Hindlimb muscle (tissue), 1 donor: ENCODE results near the gene PTK6. TPM values are rescaled to one million over a fixed set of nuclear protein-coding genes. Genes with fewer than 3 reads are reported as not detected.
"Not testable (repeated sequence)": the region's sequence is repeated elsewhere in the genome, so short reads cannot be mapped to it uniquely, and the experiment has no call there.

Source experiments
- DNase-seq: peaks from one replicate; pipeline ENCODE4 v3.0.0-alpha.2; 2013
- polyA plus RNA-seq: library from polyadenylated mRNA; unstranded; fragments of 120-200 nt; gene quantifications from one replicate; pipeline ENCODE4 v1.2.1, GENCODE V29; 2013; ENCODE audit not compliant: insufficient read length

Gene PTK6
- polyA plus RNA-seq, 1 donor, result 0.41 TPM

GRCh38 chr20:63493563-63494020, 43.6 kb downstream of the PTK6 start:
- no peak for DNase-seq

- DNase-seq, result no peak
Measured at GRCh38 chr20:63492982-63493381, 44.2 kb downstream of the PTK6 start.

GRCh38 chr20:63492518-63492917, 44.7 kb downstream of the PTK6 start:
- DNase-seq, result no peak

- no peak for DNase-seq
Measured at GRCh38 chr20:63491635-63492230, 45.4 kb downstream of the PTK6 start.

- DNase-seq, result no peak
Measured at GRCh38 chr20:63491078-63491477, 46.1 kb downstream of the PTK6 start.

- DNase-seq, result no peak
Measured at GRCh38 chr20:63490416-63490815, 46.8 kb downstream of the PTK6 start.

- DNase-seq, result no peak
Measured at GRCh38 chr20:63488315-63489251, 48.6 kb downstream of the PTK6 start.

- no peak for DNase-seq
Measured at GRCh38 chr20:63487781-63488241, 49.4 kb downstream of the PTK6 start.

GRCh38 chr20:63487116-63487764, 49.9 kb downstream of the PTK6 start:
- no peak for DNase-seq

GRCh38 chr20:63486300-63486855, 50.8 kb downstream of the PTK6 start:
- no peak for DNase-seq

- no peak for DNase-seq
Measured at GRCh38 chr20:63484651-63485403, 52.3 kb downstream of the PTK6 start.

GRCh38 chr20:63484236-63484635, 52.9 kb downstream of the PTK6 start:
- no peak for DNase-seq

- no peak for DNase-seq
Measured at GRCh38 chr20:63483834-63484233, 53.3 kb downstream of the PTK6 start.

- DNase-seq, result no peak
Measured at GRCh38 chr20:63482021-63482587, 55.1 kb downstream of the PTK6 start.

- no peak for DNase-seq
Measured at GRCh38 chr20:63481503-63481902, 55.7 kb downstream of the PTK6 start.

GRCh38 chr20:63479695-63480419, 57.3 kb downstream of the PTK6 start:
- DNase-seq, result not testable (repeated sequence)

- DNase-seq, result no peak
Measured at GRCh38 chr20:63478346-63479302, 58.6 kb downstream of the PTK6 start.
